ENCODE data around the gene CTDSP2. TPM values are rescaled to one million over a fixed set of nuclear protein-coding genes. Genes with fewer than 3 reads are reported as not detected.

The CTDSP2 gene
- total RNA-seq, 4 donors from 2014 or later = 66.0 to 116 (median 83.4) TPM

- TF ChIP-seq POLR2A (IDR thresholded peaks at IDR 0.05) = peak; percentile 55 to 81
- TF ChIP-seq CTCF (IDR thresholded peaks at IDR 0.05 in 4 of 5, conservative IDR thresholded peaks at IDR 0.05 in 1 of 5) = no peak
- ATAC-seq = peak; percentile 57 to 65
- H3K4me3 ChIP-seq = peak overlapping the region; percentile 82 to 98 (median 96)
- H3K36me3 ChIP-seq = no peaks in the 10 kb centered on the region
- peak; percentile 90 to 96 for DNase-seq
- in situ Hi-C loops (cut with MboI; ENCODE audit: low sequenced_read_pairs in 4 of 4) = no loop called here
- H3K27ac ChIP-seq = peak overlapping the region; percentile 93 to 99 (median 98)
- no peaks in the 10 kb centered on the region for H3K9me3 ChIP-seq
- H3K27me3 ChIP-seq = no peaks in the 10 kb centered on the region
- intact Hi-C loops (cut with DNase I; ENCODE audit: low total_unique reads) = loop anchor here (2.0 to 5.0 kb wide), 3 partner anchors 50 to 1728 kb away; partner anchors contain the start of genes DDIT3, MBD6, RPL41 and ZC3H10
- peaks cover 69 to 71% of the 10 kb centered on the region in 2 donors for H3K4me1 ChIP-seq
Measured at GRCh38 chr12:57844709-57845477, 1.6 kb downstream of the CTDSP2 start.

GRCh38 chr12:57842342-57843294 lies 3.9 kb downstream of the CTDSP2 start:
- no peaks in the 10 kb centered on the region for H3K27me3 ChIP-seq
- H3K4me3 ChIP-seq = peak overlapping the region; percentile 82 to 98 (median 96)
- H3K4me1 ChIP-seq = peaks cover 71 to 74% of the 10 kb centered on the region in 2 donors
- no peaks in the 10 kb centered on the region for H3K9me3 ChIP-seq
- no peak for DNase-seq
- peak overlapping the region; percentile 93 to 99 (median 98) for H3K27ac ChIP-seq
- TF ChIP-seq POLR2A (IDR thresholded peaks at IDR 0.05) (no peak), CTCF (IDR thresholded peaks at IDR 0.05 in 4 of 5, conservative IDR thresholded peaks at IDR 0.05 in 1 of 5) (no peak)
- no peaks in the 10 kb centered on the region for H3K36me3 ChIP-seq
- in situ Hi-C loops (cut with MboI; ENCODE audit: low sequenced_read_pairs in 4 of 4) = no loop called here
- intact Hi-C loops (cut with DNase I; ENCODE audit: low total_unique reads) = no loop called here
- no peak for ATAC-seq

GRCh38 chr12:57841445-57841844 lies 5.1 kb downstream of the CTDSP2 start:
- Histone ChIP-seq H3K27me3 (no peaks in the 10 kb centered on the region), H3K9me3 (no peaks in the 10 kb centered on the region), H3K4me3 (peak overlapping the region; percentile 8 to 98 (median 52)), H3K27ac (peak overlapping the region; percentile 93 to 99 (median 98)), H3K4me1 (peaks cover 80 to 82% of the 10 kb centered on the region in 2 donors), H3K36me3 (no peaks in the 10 kb centered on the region)
- DNase-seq = no peak
- no peak for TF ChIP-seq CTCF (IDR thresholded peaks at IDR 0.05 in 4 of 5, conservative IDR thresholded peaks at IDR 0.05 in 1 of 5)
- TF ChIP-seq POLR2A (IDR thresholded peaks at IDR 0.05) = no peak
- in situ Hi-C loops (cut with MboI; ENCODE audit: low sequenced_read_pairs in 4 of 4) = no loop called here
- no peak for ATAC-seq
- intact Hi-C loops (cut with DNase I; ENCODE audit: low total_unique reads) = no loop called here

- DNase-seq = peak in 1 of 2 donors; percentile 49
- intact Hi-C loops (cut with DNase I; ENCODE audit: low total_unique reads) = no loop called here
Measured at GRCh38 chr12:57840726-57841125, 5.8 kb downstream of the CTDSP2 start.

More at GRCh38 chr12:57840726-57841125, 5.8 kb downstream of the CTDSP2 start:
- Histone ChIP-seq H3K27me3 (no peaks in the 10 kb centered on the region), H3K27ac (peak overlapping the region; percentile 93 to 99 (median 98)), H3K4me1 (peaks cover 87 to 89% of the 10 kb centered on the region in 2 donors), H3K4me3 (peak overlapping the region; percentile 8 to 98 (median 66)), H3K9me3 (no peaks in the 10 kb centered on the region), H3K36me3 (no peaks in the 10 kb centered on the region)
- in situ Hi-C loops (cut with MboI; ENCODE audit: low sequenced_read_pairs in 4 of 4) = no loop called here
- ATAC-seq = no peak
- TF ChIP-seq CTCF (IDR thresholded peaks at IDR 0.05 in 4 of 5, conservative IDR thresholded peaks at IDR 0.05 in 1 of 5) (no peak), POLR2A (IDR thresholded peaks at IDR 0.05) (no peak)
